GM21526 (cell line): ENCODE measurements around the gene FCGR3B.
"Not testable (repeated sequence)": the region's sequence is repeated elsewhere in the genome, so short reads cannot be mapped to it uniquely, and the experiment has no call there.

ENCODE experiments used
- ATAC-seq: cut with Tn5 transposase; IDR thresholded peaks from one replicate; pipeline ENCODE4 v1.9.1; 2021; ENCODE audit warnings: moderate library complexity; ENCODE audit not compliant: unreplicated experiment, low FRiP score

Gene FCGR3B

DNA sequence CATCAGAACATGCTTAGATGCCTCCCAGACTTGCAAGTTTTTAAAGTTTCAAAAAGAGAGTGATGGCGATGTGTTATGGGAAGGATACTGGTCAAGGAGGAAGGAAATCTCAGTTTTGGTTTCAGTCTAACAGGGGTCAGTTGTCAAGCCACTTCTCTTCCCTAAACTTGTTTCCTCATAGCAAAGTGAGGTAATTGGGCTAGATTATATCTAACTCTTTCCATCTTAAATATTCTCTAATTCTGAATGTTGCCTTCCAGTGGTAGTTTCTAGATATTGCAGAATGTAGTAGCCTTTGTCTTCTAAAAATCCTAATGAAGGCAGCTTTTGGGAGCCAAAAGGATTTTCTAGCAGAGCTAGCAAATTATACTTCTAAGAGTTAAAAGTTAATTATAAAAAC is 11.7 kb upstream of the FCGR3B start:
- not testable (repeated sequence) for ATAC-seq

DNA sequence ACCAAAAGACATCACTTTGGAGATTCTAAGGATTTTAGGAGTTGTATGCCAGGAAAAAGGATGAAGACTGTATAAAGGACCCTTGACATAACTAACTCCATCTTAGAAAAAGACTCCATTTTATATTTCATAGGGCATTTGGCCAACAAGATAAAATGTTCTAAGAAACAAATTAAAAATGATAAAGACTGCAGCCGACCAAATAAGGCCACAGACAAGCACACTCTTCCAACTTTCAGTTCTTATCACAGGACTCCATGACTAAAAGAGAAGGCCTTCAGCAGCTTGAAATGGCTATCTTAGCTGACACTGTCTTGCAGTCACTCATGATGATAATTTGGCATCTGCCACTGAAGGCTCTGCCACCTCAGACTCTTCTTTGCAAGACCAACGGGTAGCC is 8.2 kb upstream of the FCGR3B start:
- ATAC-seq, result not testable (repeated sequence)

DNA sequence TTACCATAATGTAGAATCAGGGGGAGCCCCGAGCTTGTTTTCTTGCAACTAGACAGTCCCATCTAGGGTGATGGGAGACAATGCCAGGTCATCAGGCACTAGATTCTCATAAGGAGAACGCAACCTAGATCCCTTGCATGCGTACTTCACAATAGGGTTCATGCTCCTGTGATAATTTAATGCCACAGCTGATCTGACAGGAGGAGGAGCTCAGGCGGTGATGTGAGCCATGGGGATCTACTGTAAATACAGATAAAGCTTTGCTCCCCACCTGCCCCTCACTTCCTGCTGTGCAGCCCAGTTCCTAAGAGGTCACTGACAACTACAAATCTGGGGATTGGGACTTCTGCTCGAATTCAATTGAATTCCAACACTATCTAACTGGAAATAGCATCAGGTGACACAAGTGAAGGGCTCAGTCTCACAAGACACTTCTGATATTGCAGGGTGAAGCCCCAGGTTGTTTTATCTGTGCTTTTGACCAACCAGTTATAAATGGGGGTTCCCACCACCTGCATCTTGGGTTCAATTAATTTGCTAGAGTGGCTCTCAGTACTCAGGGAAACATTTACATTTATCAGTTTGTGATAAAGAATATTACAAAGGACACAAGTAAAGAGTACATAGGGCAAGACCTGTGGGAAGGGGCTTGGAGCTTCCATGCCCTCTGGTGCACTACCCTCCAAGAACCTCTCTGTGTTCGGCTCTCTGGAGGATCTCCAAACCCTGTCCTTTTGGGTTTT is 7.4 kb upstream of the FCGR3B start:
- ATAC-seq, result not testable (repeated sequence)

DNA sequence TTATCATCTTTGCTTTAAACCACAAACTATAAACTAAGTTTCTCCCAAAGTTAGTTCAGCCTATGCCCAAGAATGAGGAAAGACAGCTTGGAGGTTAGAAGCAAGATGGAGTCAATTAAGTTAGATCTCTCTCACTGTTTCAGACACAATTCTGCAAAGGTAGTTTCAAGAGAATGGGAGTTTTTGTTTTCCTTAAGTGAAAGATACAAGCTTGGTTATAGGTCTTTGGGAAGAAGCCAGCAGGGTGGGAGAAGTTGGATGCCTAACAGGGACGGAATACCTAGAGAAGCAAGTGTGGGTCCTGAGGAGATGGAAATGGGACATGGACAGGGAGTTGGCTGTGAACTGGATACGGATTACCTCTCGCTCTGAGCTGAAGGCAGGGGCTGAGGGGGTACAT is 6.0 kb upstream of the FCGR3B start:
- ATAC-seq, result not testable (repeated sequence)

DNA sequence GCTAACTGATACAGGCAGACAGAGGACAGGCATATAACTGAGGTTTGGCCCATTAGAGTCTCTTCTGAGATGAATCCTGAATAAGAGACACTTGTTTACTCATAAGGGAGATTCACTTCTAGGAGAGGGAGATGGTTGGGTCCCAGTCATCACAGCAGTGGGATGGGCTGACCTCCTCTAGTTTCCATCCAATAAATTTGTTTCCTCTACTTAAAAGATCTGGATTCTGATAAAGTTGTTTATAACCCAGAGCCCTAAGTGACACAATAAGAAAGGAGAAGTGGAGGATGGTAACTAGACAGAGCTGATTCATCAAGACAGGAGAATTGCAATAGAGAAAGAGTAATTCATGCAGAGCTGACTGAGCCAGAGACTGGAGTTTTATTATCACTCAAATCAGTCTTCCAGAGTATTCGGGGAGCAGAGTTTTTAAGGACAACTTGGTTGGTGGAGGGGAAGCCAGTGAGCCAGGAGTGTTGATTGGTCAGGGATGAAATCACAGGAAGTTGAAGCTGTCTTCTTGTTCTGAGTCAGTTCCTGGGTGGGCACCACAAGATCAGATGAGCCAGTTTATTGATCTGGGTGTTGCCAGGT is 5.3 kb upstream of the FCGR3B start:
- ATAC-seq, result not testable (repeated sequence)

DNA sequence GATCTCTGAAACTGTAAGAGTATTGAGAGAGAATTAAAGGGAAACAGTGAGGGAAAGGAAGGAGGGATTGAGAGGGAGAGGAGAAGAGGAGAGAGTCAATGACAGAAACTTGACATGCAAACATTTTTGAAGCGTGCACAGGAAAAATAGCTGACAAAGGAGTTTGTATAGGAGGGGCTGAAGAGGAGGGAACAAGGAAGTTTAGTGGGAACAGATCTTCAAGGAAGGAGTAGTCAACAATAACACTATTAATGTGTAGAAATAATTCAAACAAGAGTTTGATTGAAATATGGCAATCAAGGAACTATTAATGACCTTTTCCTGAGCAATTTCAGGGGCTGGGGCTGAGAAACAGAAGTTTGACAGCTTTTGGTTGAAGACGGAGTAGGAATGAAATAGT is 4.0 kb upstream of the FCGR3B start:
- ATAC-seq, result not testable (repeated sequence)

DNA sequence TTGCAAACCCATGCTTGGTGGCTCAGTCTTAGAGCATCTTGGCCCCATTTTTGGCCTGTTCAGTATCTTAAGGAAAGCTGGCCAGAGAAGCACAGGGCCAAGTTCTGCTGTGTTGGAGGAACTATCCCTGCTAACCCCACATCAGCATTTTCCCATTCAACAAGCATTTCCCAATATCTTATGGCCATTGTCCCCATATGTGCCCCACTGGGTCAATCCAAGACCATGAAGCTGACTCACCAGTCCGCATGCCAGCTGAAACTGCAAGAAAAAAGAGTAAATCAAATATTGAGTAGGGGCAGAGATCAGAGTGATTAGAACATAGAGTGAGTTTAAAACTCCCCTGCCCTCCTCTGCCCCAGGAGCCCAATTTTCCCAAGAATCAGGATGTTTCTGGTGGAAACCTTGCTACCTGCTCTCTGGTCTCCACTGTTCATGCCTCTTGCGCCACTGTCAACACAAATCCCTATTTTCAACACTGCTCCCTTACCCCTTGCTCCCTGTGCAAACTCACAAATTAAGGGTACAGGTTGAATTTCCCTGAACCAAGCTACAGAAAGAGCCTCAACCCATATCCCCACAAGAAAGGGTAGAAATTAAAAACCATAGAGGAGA is 741 bp downstream of the FCGR3B start:
- not testable (repeated sequence) for ATAC-seq

DNA sequence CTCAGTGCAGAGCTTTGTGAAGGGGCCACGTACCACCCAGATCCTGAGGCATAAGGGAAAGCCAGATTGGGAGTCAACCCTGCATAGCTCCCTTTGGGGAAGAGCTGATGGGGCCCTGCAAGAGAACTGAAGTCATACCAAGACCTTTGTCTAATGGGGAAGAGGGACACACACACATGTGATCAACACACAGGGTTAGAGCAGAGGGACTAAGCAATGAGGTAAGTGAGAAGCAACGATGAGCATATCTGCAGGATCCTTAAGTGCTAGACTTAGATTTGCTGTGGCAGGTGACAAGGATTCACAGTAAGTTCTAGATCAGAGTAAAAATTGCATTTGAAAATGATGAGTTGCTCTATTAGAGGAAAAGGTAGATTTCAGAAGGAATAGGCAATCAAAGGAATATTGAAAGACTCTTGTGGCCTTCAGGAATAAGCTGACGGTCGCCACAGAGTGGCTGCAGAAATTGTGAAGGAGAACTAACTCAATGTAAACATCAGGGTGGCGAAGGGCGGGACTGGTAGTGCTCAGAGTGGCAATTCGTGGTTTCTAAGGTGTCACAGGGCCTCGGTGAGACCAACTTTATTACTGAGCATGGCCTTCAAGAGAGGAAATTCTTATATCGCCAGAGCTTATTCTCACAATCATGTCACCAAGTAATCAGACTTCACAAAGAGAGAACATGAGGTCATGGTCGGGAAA is 4.4 kb downstream of the FCGR3B start:
- ATAC-seq, result not testable (repeated sequence)

DNA sequence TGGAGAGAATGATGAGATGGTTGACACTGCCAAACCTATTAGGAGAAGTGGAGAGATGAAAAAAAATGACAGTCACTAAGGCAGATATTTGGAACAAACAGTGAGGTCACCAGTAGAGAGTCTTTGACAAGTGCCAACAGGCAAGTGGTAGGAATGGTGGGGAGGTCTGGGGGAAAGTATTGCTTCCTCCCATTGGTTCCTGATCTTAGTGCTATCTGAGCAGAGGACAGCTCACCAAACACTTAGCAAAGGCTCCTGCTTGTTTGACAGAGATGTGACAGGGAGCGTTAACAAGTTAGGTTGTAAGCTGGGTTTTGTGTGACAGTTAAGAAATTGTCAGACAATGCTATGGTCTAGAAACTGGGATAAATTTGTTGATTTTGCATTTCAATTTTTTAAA is 6.4 kb downstream of the FCGR3B start:
- ATAC-seq, result not testable (repeated sequence)

DNA sequence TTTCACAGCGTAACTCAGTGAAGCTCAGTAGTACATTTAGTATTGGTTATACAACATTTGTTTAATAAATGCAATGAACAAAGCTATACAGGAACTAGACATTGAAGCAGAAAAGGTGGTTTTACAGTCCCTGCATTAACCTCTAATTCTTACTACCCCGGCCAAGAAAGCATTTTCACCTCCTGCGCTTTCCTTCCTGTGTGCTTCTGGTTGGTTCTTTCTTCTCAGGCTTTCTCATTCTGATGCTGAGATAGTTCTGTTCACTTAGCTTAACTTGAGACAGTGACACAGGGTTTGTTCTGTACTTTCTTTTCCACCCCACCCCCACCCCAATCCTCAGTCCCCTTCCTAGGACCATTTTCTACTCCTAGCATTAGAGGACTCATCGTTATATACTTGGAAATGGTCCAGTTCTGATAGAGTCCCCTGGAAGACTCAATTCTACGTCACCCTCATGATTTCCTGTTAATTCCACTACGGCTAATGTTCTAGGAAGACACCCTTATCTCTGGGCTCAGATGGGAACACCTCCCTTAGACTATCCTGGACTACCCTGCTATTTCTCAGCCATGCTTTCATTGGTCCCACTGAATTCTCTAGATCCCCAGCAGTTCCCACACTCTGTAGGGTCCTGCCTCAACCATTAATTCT is 7.5 kb downstream of the FCGR3B start:
- not testable (repeated sequence) for ATAC-seq

DNA sequence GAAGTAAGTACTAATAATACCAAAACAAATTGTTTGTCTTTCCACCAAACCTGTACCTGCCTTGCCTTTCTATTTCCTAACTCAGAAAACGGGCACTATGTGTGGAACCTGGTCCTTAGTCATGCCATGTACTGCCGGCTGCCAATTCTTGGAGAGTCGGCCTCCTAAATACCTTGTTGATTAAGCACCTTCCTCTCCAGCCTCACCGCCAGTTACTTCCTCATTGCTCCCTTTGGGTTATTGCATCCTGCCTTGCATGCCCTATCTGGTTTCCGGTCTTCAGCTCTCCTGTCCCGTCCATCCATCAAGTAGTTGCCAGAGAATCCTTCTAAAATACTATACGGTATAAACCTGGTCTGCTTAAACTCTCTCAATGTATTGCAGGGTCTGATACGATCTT is 8.9 kb downstream of the FCGR3B start:
- ATAC-seq, result not testable (repeated sequence)

DNA sequence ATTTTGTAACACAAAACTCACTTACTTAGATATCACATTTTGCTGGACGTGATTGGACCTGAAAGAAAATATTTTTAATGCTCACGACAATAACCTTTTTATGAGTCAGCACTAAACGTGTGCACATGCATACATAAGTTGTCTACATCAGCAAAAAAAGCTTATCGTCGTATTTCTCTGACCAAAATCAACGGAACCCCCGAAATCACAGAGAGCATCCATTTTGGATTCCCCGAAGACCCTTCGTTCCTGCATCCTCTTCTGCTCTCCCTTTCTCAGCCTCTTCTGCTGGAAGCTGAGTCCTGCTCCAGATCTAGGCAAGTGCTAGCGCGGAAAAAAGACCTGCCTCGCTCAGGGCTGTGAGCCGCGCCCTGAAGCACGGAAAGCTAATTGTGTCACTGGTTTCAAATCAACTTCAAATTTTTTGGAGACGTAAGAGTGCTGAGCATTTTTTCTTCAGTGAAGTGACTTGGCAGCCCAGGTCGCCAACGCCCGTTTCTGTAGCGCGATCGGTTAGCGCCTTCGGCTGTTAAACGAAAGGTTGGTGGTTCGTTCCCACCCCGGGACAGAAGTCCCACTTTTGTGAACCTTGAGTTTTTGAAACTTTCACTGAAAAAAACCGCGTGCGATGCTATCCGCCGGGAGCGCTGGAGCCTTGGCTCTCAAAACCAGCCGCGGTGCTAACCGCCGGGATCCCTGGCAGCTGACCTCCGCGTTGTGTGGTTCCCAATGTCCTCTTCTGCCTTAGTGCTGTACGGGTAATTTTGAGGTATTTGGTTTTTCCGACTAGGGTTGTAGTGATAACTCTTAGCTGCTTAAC is 9.6 kb downstream of the FCGR3B start:
- ATAC-seq, result not testable (repeated sequence)

DNA sequence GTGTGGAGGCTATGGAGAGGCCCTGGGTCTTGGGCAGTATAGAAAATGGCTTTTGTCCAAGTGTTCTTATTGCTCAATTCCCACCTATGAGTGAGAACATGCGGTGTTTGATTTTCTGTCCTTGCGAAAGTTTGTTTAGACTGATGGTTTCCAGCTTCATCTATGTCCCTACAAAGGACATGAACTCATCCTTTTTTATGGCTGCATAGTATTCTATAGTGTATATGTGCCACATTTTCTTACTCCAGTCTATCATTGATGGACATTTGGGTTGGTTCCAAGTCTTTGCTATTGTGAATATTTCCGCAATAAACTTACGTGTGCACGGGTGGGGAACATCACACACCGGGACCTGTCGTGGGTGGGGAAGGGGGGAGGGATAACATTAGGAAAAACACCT is 10.6 kb downstream of the FCGR3B start:
- not testable (repeated sequence) for ATAC-seq

DNA sequence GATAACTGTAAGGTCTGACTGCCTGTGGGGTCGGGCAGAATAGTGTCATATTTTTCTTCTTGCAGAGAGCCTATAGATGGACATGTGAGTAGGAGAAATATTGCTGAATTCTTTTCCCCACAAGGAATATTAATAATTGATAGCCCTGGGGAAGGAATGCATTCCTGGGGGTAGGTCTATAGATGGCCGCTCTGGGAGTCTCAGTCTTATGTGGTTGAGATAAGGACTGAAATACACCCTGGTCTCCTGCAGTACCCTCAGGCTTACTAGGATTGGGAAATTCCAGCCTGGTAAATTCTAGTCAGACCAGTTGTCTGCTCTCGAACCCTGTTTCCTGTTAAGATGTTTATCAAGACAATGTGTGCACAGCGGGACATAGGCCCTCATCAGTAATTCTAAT is 12.5 kb downstream of the FCGR3B start:
- not testable (repeated sequence) for ATAC-seq

DNA sequence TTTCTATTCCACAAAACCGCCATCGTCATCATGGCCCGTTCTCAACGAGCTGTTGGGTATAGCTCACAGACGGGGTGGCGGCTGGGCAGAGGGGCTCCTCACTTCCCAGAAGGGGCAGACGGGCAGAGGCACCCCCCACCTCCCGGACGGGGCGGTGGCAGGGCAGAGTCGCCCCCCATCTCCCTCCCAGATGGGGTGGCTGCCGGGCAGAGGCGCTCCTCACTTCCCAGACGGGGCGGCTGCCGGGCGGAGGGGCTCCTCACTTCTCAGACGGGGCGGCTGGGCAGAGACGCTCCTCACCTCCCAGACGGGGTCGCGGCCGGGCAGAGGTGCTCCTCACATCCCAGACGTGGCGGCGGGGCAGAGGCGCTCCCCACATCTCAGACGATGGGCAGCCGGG is 14.6 kb downstream of the FCGR3B start:
- ATAC-seq, result not testable (repeated sequence)

DNA sequence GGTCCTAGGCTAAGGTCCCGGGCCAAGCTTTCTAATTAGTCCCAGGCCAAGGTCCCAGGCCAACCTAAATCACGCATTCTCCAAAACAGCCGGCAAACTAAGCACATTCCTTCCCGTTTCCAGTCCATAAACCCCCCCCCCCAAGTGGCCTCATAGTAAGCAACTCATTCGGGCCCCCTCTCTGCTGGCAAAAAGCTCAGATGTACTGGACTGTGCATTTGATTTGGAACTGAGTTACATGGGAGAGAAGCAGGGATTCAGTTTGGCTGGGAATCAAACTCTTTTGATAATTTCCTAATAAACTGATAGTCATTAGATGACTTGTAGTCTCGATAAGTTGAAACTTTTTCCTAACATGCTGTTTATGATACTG is 17.8 kb downstream of the FCGR3B start:
- ATAC-seq, result not testable (repeated sequence)

DNA sequence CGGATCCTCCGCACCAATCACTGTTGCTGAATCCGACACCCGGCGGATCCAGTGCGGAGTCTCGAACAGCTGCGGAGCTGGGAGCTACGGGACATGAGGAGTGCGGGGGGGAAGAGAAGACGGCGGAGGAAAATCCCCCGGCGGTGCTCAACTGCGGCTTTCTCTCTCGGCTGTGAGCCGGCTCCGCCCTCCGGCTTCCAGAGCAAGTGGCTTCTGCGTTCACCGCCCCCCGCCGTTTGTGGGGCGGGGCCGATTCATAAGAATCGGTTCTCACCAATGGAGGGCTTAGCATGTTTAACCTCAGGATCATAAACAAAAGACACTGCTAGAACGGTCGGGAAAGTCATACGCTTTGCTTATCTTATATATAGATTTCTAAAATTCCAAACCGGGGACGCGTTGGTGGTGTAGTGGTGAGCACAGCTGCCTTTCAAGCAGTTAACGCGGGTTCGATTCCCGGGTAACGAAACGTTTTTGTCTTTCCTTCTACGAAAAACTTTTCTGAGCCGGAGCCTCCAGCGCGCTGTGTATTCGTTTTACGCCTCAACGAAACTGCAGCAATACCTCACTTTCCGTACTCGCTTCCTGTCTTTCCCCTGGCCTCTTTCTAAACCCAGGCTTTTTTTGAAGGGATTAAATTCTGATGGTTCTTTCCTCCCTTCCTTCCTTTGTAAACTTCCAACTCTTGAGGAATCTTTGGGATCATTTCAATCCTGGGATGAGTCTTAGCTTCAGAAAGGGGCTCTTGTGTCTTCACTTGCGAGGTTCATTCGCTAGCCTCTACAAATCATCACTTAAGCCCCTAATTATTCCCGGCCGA is 18.4 kb downstream of the FCGR3B start:
- peak; percentile 72 for ATAC-seq

DNA sequence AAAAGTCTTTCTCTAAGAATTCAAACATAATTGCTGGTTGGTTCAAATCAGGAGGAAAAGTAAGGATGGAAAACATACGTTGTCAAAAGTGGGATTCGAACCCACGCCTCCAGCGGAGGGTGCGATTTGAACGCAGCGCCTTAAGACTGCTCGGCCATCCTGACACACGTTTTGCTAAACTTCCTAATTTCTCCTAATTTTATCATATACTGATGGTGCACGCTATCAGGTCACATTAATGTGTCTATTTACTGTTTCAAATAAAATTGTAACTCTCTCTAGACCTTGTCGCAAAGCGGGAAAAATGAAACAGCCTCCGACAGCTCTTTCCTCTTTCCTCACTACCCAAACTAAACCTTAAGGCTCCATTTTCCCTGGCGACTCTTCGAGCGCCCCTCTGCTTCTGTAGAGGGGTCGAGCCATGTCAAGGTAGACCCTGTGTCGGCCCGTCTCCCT is 19.1 kb downstream of the FCGR3B start:
- peak; percentile 2 for ATAC-seq

DNA sequence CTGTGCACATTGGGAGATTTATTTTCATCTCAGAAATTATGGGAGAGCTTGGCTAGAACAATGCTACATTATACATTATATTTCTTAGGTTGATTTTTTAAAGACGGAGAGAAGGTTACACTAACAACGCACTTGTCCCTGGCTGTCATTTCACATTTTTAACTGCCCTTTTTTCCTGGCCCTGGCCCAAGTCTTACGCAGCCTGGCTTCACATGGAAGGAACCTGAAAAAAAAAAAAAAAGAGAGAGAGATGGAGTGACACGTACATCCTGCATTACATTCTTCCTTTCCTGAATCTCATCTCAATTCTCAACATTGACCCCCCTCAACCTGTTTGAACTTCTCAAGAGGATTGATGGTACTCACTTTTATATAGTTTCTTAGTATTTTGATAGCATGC is 20.8 kb downstream of the FCGR3B start:
- not testable (repeated sequence) for ATAC-seq
